Measurements from ENCODE around the gene CDK5RAP2. TPM values are rescaled to one million over a fixed set of nuclear protein-coding genes. Genes with fewer than 3 reads are reported as not detected.
"Not testable (repeated sequence)": the region's sequence is repeated elsewhere in the genome, so short reads cannot be mapped to it uniquely, and the experiment has no call there.

Gene CDK5RAP2
- total RNA-seq, 2 donors from 2014 or later: 81.5 to 81.9 TPM

DNA sequence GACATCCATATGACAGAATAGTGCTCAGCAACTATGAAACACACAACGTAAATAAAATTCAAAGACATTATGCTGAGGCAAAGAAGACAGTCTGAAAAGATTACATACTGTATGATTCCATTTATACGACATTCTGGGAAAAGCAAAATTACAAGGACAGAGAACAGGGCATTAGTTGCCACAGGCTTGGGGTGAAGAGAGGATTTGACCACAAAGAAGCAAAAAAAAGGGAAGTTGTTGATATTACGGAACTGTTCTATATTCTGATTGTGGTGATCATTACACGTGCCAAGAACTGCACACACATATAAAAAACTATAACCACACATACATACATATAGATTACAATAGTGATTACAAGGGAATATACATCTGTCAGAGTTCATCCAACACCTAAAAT is 24.1 kb downstream of the CDK5RAP2 start:
- Mint-ChIP-seq H3K27ac (no peak overlapping the region), H3K4me1 (ENCODE audit: low read depth) (no peaks in the 10 kb centered on the region), H3K27me3 (ENCODE audit: low read depth) (no peaks in the 10 kb centered on the region), H3K9me3 (peaks cover 0 to 2% of the 10 kb centered on the region in 2 donors), H3K4me3 (no peak overlapping the region), H3K36me3 (ENCODE audit: insufficient read depth in 2 of 2) (peaks cover 10 to 13% of the 10 kb centered on the region in 2 donors)
- ATAC-seq (replicated peaks in 1 of 2) (no peak), DNase-seq (no peak)

DNA sequence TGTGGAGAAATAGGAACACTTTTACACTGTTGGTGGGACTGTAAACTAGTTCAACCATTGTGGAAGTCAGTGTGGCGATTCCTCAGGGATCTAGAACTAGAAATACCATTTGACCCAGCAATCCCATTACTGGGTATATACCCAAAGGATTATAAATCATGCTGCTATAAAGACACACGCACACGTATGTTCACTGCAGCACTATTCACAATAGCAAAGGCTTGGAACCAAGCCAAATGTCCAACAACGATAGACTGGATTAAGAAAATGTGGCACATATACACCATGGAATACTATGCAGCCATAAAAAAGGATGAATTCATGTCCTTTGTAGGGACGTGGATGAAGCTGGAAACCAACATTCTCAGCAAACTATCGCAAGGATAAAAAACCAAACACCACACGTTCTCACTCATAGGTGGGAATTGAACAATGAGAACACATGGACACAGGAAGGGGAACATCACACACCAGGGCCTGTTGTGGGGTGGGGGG is 27.7 kb downstream of the CDK5RAP2 start:
- not testable (repeated sequence) for H3K4me1 Mint-ChIP-seq (ENCODE audit: low read depth); H3K36me3 Mint-ChIP-seq (ENCODE audit: insufficient read depth in 2 of 2); H3K27ac Mint-ChIP-seq; H3K4me3 Mint-ChIP-seq; ATAC-seq (replicated peaks in 1 of 2); DNase-seq; H3K9me3 Mint-ChIP-seq; H3K27me3 Mint-ChIP-seq (ENCODE audit: low read depth)

GRCh38 chr9:120545701-120546550 is 34.0 kb downstream of the CDK5RAP2 start:
- ATAC-seq (replicated peaks in 1 of 2): no peak
- H3K36me3 Mint-ChIP-seq (ENCODE audit: insufficient read depth in 2 of 2): peaks cover 2 to 28% of the 10 kb centered on the region in 2 donors
- H3K4me1 Mint-ChIP-seq (ENCODE audit: low read depth): no peaks in the 10 kb centered on the region

DNA sequence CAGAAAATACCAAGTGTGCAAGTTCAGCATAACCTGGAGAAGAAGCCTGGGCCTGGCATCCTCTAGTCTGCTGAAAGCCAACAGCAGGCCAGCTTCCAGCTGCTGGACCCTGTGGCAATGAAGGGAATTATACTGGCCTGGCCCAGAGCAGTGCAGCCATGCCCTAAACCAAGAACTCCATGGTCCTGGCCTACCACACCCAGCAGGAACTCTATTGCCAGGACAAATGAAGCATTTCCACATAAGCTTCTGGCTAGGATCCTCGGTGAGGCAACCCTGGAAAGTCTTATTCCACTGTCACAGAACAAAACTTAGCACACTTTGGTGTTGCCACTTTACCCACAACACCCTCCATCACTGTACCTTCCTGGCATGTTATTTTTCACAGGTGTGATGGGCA is 35.5 kb downstream of the CDK5RAP2 start:
- peaks cover 2 to 31% of the 10 kb centered on the region in 2 donors for H3K36me3 Mint-ChIP-seq (ENCODE audit: insufficient read depth in 2 of 2)
- H3K27ac Mint-ChIP-seq: peak overlapping the region; percentile 5
- no peak overlapping the region for H3K4me3 Mint-ChIP-seq
- DNase-seq: no peak
- H3K4me1 Mint-ChIP-seq (ENCODE audit: low read depth): no peaks in the 10 kb centered on the region
- no peaks in the 10 kb centered on the region for H3K9me3 Mint-ChIP-seq
- H3K27me3 Mint-ChIP-seq (ENCODE audit: low read depth): no peaks in the 10 kb centered on the region
- no peak for ATAC-seq (replicated peaks in 1 of 2)

More at GRCh38 chr9:120545701-120546550, 34.0 kb downstream of the CDK5RAP2 start:
- no peaks in the 10 kb centered on the region for H3K9me3 Mint-ChIP-seq
- DNase-seq: no peak
- no peaks in the 10 kb centered on the region for H3K27me3 Mint-ChIP-seq (ENCODE audit: low read depth)
- H3K27ac Mint-ChIP-seq: no peak overlapping the region
- no peak overlapping the region for H3K4me3 Mint-ChIP-seq

DNA sequence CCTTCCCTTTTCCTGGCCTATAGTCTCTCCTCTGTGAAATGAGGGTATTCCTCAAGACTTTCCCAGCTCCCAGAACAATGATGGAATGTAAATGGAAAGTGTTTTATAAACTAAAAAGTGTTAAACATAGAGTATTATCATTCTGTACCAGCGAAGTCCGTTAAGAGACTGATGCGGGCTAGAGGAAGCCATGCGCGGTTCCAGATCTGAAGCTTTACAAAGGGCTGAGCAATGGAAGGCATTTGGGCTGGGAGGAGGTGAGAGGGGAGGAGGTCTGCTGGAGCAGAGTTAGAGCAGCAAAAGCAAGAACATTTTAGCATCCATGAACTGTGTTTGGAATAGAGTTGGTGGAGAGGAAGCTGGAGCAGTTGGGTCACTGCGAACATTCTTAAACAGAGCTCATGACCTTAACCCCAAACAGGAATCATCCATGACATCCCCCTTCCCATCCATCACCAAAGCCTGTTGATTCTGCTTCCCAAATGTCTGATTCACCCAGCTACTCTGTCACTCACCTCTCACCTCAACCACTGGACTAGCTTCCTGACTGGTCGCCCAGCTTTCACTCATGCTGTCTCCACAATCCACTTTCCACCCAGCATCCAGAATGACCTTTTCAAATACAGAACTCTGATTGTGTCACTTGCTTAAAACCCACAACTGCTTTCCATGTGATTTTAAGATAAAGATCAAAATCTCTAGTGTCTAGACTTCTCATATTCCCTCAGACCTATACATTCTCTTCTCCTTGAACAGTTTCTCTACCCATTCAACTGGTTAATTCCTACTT is 37.1 kb downstream of the CDK5RAP2 start:
- no peaks in the 10 kb centered on the region for H3K27me3 Mint-ChIP-seq (ENCODE audit: low read depth)
- H3K36me3 Mint-ChIP-seq (ENCODE audit: insufficient read depth in 2 of 2): peaks cover 2 to 29% of the 10 kb centered on the region in 2 donors
- H3K27ac Mint-ChIP-seq: no peak overlapping the region
- ATAC-seq (replicated peaks in 1 of 2) (no peak), DNase-seq (no peak)
- H3K4me1 Mint-ChIP-seq (ENCODE audit: low read depth): no peaks in the 10 kb centered on the region
- H3K9me3 Mint-ChIP-seq: no peaks in the 10 kb centered on the region
- H3K4me3 Mint-ChIP-seq: no peak overlapping the region

GRCh38 chr9:120541921-120542320 is 38.0 kb downstream of the CDK5RAP2 start:
- H3K27me3 Mint-ChIP-seq (ENCODE audit: low read depth): no peaks in the 10 kb centered on the region
- no peaks in the 10 kb centered on the region for H3K4me1 Mint-ChIP-seq (ENCODE audit: low read depth)
- peaks cover 2 to 28% of the 10 kb centered on the region in 2 donors for H3K36me3 Mint-ChIP-seq (ENCODE audit: insufficient read depth in 2 of 2)
- no peaks in the 10 kb centered on the region for H3K9me3 Mint-ChIP-seq
- H3K27ac Mint-ChIP-seq: no peak overlapping the region
- DNase-seq (no peak), ATAC-seq (replicated peaks in 1 of 2) (no peak)
- H3K4me3 Mint-ChIP-seq: no peak overlapping the region

DNA sequence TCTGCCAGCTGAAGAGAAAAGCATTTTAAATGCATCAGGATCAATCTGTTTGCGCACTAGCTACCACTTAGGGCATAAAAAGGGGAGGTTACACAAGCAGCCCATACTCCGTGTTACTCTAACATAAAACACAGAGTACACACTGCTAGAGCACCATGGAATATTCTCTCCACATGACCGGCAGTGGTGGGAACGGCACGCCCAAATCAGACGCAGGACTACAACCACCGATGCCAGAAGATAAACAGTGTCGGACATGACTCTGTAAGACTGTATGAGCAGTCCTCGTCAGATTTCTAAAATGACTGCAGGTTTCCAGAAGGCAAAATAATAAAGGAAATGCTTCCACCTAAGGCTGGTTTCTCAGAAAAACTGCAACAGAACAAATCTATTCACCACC is 40.0 kb downstream of the CDK5RAP2 start:
- Mint-ChIP-seq H3K4me1 (ENCODE audit: low read depth) (no peaks in the 10 kb centered on the region), H3K27ac (no peak overlapping the region), H3K27me3 (ENCODE audit: low read depth) (no peaks in the 10 kb centered on the region), H3K9me3 (no peaks in the 10 kb centered on the region), H3K4me3 (no peak overlapping the region), H3K36me3 (ENCODE audit: insufficient read depth in 2 of 2) (peaks cover 2 to 27% of the 10 kb centered on the region in 2 donors)
- ATAC-seq (replicated peaks in 1 of 2) (no peak), DNase-seq (no peak)

GRCh38 chr9:120538339-120538738 is 41.6 kb downstream of the CDK5RAP2 start:
- Mint-ChIP-seq H3K4me1 (ENCODE audit: low read depth) (no peaks in the 10 kb centered on the region), H3K27ac (no peak overlapping the region), H3K27me3 (ENCODE audit: low read depth) (no peaks in the 10 kb centered on the region), H3K4me3 (no peak overlapping the region), H3K36me3 (ENCODE audit: insufficient read depth in 2 of 2) (peaks cover 4 to 20% of the 10 kb centered on the region in 2 donors), H3K9me3 (no peaks in the 10 kb centered on the region)
- ATAC-seq (replicated peaks in 1 of 2): no peak
- DNase-seq: no peak

GRCh38 chr9:120536949-120537640 is 42.9 kb downstream of the CDK5RAP2 start:
- H3K36me3 Mint-ChIP-seq (ENCODE audit: insufficient read depth in 2 of 2): peaks cover 7 to 28% of the 10 kb centered on the region in 2 donors
- DNase-seq (no peak), ATAC-seq (replicated peaks in 1 of 2) (no peak)
- H3K9me3 Mint-ChIP-seq: no peaks in the 10 kb centered on the region
- no peaks in the 10 kb centered on the region for H3K4me1 Mint-ChIP-seq (ENCODE audit: low read depth)
- H3K4me3 Mint-ChIP-seq: no peak overlapping the region
- H3K27ac Mint-ChIP-seq: no peak overlapping the region
- H3K27me3 Mint-ChIP-seq (ENCODE audit: low read depth): no peaks in the 10 kb centered on the region

DNA sequence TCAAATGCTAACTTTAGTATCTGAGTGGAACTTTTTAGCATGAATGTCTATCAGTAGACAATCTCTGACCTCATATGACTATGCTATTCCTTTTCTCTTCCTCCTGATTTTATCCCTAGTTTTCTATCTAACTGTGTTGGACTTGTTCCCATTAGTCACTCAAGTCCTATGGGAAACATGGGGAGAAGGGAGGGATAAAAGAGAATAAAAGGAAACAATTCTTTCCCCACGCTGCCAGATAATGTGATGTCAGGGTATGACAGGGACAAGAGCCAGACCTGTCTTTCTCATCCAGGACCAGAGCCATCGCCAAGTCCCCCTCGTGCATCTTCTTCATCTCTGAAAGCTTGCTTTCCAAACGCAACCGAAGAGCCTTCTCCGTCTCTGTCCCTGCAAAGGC is 43.9 kb downstream of the CDK5RAP2 start:
- H3K4me3 Mint-ChIP-seq: no peak overlapping the region
- H3K27ac Mint-ChIP-seq: no peak overlapping the region
- no peaks in the 10 kb centered on the region for H3K27me3 Mint-ChIP-seq (ENCODE audit: low read depth)
- peaks cover 9 to 29% of the 10 kb centered on the region in 2 donors for H3K36me3 Mint-ChIP-seq (ENCODE audit: insufficient read depth in 2 of 2)
- DNase-seq (no peak), ATAC-seq (replicated peaks in 1 of 2) (no peak)
- H3K9me3 Mint-ChIP-seq: no peaks in the 10 kb centered on the region
- H3K4me1 Mint-ChIP-seq (ENCODE audit: low read depth): no peaks in the 10 kb centered on the region

- Mint-ChIP-seq H3K36me3 (ENCODE audit: insufficient read depth in 2 of 2) (peaks cover 11 to 36% of the 10 kb centered on the region in 2 donors), H3K27ac (no peak overlapping the region), H3K4me3 (no peak overlapping the region), H3K4me1 (ENCODE audit: low read depth) (no peaks in the 10 kb centered on the region), H3K9me3 (no peaks in the 10 kb centered on the region), H3K27me3 (ENCODE audit: low read depth) (no peaks in the 10 kb centered on the region)
- ATAC-seq (replicated peaks in 1 of 2) (no peak), DNase-seq (no peak)
These were observed 45.7 kb downstream of the CDK5RAP2 start for GRCh38 chr9:120534266-120534665.

DNA sequence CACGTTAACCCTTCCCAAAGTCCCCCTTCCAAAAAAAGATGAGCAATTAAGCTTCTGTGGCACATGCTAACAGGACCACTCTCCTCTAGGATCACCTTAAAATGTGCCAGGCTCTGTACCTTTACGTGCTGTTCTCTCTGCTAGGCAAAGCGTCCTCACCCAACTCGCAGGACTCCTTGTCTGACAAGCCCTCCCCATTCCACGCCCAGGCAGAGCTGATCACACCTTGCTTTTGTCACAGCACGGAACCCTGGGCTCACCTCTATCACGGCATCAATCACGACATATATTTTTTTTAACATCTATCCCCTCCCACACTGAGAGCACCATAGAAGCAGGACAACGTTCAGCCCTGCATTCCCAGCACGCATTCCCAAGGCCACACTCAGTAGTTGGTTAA is 47.1 kb downstream of the CDK5RAP2 start:
- no peak overlapping the region for H3K27ac Mint-ChIP-seq

DNA sequence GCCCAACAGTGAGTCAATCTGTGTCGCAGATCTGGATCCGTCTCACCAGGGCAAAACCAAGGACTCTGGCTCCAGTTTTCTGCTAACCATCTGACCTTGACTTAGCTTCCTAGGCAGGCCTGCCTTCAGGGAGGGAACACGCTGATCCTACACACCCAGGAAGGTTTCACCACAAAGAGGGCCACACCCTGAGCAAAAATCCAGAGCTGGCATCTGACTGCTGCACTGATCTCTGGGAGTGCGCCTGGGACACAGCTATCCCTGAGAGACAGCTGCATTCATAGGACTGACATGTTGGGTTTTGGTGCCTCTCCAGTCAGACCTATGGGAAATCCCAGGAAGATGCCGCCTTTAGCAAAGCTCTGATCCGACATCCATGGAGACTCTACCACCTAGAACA is 47.5 kb downstream of the CDK5RAP2 start:
- H3K4me1 Mint-ChIP-seq (ENCODE audit: low read depth): no peaks in the 10 kb centered on the region
- H3K36me3 Mint-ChIP-seq (ENCODE audit: insufficient read depth in 2 of 2): peaks cover 11 to 50% of the 10 kb centered on the region in 2 donors
- H3K4me3 Mint-ChIP-seq: no peak overlapping the region
- DNase-seq: no peak
- ATAC-seq (replicated peaks in 1 of 2): no peak
- no peak overlapping the region for H3K27ac Mint-ChIP-seq
- no peaks in the 10 kb centered on the region for H3K9me3 Mint-ChIP-seq
- H3K27me3 Mint-ChIP-seq (ENCODE audit: low read depth): no peaks in the 10 kb centered on the region

More for the DNA sequence above, 47.1 kb downstream of the CDK5RAP2 start:
- no peak for ATAC-seq (replicated peaks in 1 of 2)
- H3K4me3 Mint-ChIP-seq: no peak overlapping the region
- no peaks in the 10 kb centered on the region for H3K27me3 Mint-ChIP-seq (ENCODE audit: low read depth)
- peaks cover 11 to 46% of the 10 kb centered on the region in 2 donors for H3K36me3 Mint-ChIP-seq (ENCODE audit: insufficient read depth in 2 of 2)
- DNase-seq: no peak
- H3K9me3 Mint-ChIP-seq: no peaks in the 10 kb centered on the region
- H3K4me1 Mint-ChIP-seq (ENCODE audit: low read depth): no peaks in the 10 kb centered on the region
